Hematopoietic multipotent progenitor cell treated with erythropoietin and hydrocortisone succinate and interleukin-3 and kit ligand, for 15 days (in vitro differentiated cells): ENCODE measurements around the gene SPATA3.
"Not testable (repeated sequence)": the region's sequence is repeated elsewhere in the genome, so short reads cannot be mapped to it uniquely, and the experiment has no call there.

Experiments used
- DNase-seq: peaks from one replicate; pipeline ENCODE4 v3.0.0-alpha.2; 2015; ENCODE audit warnings: low spot score

The SPATA3 gene

DNA sequence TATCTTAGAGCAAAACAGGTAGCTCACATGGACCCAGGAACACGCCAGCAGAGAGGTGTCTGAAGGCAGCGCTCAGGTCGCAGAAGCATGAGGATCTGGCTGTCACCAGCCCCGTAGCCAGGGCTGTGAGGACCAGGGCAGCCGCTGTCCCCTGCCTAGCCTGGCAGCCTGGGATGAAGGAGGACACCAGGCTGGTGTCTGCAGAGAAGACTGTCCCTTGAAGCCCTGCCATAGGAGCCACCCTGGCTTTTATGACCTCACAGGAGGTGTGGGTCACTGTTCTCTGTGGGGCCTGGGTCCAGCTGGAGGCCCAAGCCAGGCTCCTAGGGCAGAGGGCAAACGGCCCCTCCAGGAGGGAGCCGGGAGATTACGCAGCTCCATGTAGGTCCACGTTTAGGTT, at the start of gene SPATA3:
Gene SPATA3 (plus strand): TSS at position 301 of the 400 bp plus-strand sequence. CDS start 113 bp downstream, outside the sequence.
- DNase-seq = no peak

DNA sequence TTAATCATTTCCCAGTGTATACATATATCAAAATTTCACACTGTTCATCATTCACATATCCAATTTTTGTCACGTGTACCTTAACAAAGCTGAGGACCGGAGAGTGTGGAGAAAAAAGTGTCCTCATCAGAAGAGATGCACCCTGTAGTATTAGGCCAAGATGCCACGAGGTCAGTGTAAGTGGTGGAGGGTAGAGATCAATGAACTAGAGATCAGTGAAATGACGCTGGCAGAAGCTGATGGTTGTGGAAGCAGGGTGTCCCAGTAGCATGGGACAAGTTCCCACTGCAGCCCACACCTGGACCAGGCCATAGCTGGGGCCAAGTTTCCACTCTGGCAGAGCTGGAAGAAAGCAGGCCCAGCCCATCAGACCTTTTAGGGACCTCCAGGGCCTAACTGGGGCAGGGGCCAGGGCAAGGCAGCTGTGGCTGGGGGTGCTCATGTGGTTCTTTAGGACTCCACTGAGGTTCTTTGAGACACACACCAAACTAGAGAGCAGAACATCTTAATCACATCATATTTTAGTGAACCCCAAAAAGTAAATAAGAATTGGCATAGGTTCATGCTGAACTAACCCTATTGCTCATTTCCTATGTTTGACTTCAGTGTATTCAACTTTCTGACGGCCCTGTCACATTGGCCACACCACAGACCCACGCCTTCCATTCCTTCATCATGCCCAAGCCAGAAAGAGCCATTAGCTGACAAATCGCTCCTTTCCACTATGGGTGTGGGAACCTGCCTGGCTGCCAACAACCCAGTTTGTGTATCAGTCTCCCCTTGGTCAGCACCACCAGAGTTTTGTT, 49.3 kb upstream of the SPATA3 start:
- DNase-seq = no peak

DNA sequence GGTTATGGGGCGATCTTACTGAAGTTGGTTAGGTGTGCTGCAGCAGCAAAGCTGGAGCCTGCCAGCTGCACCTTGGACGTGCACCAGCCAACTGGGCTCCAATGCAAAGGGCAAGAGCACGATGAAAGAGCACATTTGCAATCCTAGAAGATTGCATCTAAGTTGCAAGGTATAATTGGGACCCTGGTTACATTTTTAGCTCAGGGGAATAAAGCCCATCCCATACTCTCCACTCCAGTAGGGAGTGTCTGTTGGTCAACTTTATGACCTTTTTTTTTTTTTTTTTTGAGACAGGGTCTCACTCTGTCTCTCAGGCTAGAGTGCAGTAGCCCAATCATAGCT, 48.7 kb upstream of the SPATA3 start:
- DNase-seq = no peak

DNA sequence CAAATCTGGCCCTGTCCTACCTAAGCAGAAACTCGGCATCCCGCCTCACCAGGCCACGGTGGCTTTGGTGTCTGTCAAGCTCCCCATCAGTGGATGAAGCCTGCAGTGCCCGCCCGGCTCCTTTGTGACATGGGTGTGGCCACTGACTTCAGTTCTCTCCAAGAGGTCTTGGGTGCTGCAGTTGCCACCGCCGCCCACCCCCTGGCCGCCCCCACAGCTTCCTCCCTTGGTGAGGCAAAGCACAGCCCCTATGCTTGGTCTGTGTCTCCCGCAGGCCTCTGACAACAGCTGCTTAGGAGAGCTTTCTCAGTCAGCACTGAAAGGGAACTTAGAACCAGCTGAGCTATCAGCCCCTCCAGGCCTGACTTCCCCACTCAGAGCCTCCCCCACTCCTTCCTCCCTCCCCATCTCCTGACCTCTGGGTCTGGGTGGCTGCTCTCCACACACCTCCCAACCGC, 48.0 kb upstream of the SPATA3 start:
- DNase-seq = no peak

DNA sequence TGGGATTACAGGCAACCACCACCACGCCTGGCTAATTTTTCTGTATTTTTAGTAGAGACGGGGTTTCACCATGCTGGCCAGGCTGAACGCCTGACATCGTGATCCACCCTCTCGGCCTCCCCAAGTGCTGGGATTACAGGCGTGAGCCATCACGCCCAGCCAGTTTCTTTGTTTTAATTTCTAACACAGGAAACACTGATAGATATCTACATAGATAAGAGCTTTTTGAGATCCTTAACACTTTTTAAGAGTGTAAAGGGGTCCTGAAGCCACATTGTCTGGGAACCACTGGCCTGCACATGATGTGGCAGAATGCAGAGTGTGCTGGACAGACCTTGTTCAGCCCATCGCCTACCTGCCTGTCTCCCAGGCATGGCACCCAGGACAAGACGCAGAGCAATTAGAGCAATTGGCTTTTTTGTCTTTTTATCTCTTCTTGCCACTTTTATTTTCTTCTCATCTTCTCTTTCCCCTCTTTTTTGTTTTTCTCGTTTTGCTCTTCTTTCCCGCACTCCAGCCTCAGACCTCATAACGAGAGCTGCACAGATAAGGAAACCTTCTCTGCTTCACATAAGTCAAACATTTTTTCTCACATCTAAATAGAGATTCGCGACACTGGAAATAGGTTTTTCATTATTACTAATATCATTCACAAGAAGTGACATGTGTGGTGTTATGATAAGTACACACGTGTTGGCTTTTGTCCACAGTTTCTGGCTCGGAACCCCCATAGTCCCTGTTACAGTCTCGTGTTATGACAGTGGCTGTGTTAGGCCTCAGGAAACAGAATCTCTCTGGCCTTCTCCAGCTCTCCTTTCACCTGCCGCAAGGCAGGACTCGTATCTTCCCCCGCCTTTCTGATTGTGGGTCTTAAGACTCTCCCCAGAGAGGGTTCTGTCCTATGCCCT, 45.7 kb upstream of the SPATA3 start:
- DNase-seq = no peak

DNA sequence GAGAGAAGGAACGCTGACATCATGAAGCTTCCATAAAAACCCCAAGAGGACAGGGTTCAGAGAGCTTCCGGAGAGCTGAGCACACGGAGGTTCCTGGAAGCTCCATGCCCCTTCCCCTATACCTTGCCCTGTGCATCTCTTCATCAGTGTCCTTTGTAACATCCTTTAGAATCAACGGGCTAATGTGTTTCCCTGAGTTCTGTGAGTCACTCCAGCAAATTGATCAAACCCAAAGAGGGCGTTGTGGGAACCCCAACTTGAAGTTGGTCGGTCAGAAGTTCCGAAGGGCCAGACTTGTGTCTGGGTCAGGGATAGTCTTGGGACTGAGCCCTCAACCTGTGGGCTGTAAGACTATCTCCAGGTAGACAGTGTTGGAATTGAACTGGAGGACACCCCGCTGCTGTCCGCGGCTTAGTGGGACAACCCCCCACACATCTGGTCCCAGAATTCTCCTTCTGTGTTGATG, 45.0 kb upstream of the SPATA3 start:
- DNase-seq = no peak

DNA sequence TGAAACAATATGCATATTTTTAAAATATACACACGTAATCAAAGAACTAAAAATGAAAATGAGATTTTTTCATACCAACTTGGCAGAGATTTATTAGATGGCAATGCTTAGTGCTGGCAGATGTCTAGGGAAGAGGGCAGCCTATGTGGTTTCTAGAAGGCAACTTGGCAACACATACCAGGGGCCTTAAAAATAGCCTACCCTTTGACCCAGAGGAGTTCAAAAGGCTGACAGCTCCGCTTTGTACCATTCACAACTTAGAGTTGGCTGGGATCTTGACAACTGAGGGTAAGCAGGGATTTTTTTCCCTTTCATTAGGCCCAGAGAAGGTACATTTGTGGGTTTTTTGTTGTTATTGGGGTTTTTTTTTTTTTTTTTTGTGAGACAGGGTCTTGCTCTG, 44.5 kb upstream of the SPATA3 start:
- DNase-seq = no peak

DNA sequence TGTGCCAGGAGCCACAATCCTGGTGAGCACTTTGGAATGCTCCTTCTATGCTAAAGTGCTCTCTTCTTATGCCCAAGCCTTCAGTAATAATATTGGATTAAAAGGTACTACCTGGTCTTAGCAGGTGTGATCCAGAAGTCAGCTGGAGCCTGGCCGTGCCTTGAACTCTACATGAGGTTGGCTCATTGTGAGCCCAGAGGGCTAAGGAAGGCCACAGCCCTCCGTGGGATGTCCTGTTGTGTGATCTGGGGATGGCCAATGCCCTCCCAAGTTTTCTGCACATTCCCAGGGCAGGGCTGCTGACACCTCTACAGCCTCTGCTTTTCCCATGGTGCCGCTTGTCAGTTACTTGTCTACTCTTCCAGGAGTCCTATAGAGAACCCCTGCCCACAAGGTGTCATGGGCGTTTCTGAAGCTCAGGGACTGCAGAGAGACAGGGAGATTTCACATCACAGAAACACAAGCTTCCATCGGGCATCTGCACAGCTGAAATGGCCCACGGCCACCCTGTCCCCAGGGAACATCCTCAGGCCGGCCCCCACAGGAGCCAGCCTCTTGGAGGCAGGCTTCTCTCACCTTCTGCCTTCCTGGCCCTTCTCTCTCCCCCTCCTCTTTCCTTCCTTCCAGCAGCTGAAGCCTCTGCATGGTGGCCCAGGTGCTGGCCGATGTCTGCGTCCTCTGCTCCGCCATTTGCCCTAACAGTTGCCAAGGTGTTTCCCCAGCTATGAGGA, 43.5 kb upstream of the SPATA3 start:
- DNase-seq = no peak

DNA sequence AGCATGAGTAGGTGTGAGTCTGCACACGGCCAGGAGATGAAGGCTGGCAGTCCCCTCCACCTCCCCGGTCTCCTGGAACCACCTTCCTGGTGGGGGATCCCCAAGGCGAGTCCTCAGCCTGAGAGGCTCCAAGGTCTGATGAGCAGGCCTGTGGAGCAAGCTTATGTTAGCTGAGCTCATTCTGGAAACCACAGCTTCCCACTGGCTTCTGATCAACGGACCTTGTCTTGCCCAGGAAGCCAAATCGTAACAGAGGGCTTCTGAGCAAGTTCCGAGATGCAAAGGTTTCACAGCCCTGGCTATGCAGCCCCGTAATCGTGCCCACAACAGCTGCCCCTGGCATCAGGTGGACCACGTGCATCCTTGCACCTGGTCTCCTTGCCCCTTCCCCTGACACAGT, 42.1 kb upstream of the SPATA3 start:
- no peak for DNase-seq

DNA sequence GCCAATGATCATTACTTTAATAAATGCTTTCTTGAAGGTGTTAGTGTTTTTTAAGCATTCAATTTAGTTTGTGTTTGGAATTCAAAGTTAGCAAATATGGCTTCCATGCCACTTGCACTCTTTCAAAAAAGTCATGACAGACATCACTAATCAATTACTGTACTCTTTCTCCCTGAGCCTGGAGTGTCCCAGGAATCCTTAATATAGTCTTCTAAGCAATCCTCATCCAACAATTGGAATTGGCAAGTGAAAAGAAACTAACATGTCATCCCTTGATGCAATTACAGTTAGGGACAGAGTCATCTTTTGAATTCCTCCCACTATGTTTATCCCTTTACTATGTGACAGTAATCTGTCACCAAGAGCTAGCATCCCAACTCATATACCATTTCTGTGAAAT, 41.2 kb upstream of the SPATA3 start:
- DNase-seq = no peak

DNA sequence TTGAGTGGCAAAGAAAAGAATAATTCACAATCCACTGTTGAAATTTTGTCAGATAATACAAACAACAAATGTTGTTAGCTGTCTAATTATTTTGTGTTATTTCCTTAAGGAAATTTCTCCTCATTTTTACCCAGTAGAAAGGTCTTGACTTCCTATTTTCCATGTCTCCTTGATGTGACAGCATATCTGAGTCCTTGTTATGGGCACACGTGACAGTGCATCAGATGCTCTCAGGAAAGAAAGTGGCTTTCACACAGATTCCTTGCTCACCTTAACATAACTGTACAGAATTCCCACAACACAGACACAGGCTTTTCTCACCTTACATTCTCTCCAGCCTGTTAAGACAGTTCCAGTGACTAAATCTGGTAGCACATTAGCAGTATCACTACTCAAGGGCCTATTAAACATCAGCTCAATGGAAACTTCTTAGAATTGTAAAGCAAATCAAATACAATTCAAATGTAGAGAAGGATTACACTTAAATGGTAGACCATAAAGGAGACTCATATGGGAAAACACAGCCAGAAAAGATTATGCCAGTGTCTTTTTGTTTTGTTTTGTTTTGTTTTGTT, 40.7 kb upstream of the SPATA3 start:
- no peak for DNase-seq

DNA sequence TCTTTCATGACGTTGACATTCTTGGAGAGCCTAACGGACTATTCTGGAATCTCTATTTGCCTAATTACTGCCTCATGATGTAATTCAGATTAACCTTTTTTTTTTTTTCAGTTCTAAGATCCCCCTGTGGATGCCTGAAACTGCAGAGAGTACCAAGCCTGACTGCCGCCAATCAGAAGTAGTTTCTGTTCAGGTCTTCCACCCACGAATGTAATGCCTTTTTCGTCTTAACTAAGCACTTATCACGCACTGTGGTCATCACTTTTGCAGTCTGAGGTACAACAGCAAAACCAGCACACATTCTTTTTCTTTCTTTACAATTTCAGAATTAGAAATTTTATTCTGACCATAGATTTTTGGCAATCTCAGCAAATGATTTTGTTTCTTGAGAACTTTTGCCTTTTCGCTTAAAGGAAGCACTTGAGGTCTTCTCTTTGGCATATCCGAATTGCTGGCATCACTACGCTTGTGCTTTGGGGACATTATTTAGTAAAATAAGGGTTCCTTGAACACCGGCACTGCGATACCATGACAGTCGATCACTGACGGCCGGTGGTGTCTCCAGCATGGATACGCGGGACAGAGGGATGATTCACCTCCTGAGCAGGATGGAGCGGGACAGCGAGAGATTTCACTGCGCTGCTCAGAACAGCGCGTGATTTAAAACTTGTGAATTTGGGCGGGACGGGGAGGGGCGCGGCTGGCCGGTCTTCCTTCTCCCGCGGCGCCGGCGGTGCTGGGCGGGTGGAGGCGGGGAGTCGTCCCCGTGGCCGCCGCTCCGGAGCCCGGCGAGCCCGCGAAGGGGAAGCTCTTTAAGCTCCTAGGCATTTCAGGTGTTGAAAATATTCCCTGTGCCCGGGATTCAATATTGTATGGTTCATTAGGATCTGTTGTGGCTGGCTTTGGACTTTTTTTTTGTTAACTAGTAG, 38.8 kb upstream of the SPATA3 start:
- DNase-seq = no peak

DNA sequence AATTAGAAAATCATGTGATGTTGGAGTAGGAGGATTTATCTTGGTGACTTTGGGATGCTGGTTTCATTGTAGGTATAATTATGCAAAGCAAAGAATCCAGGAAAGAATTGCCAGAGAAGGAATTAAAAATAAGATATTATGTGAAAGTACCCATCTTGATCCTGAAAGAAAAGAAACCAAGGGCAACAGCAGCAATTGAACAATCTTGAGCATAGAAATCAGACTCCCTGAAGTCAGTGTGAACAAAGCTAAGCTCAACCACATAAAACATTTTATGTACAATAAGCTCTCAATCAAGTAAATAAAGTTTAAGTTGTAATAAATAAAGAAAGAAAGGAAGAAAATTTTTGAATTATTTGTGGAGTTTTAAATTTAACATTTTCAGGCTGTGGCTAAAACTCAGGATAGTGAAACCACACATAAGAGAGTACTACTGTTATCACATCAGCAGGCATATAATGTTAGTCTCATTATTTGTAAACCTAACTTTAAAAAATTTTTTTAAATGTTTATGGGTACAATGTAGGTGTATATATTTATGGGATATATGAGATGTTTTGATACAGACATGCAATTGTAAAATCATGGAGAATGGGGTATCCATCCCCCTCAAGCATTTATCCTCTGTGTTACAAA, 38.0 kb upstream of the SPATA3 start:
- DNase-seq = no peak

DNA sequence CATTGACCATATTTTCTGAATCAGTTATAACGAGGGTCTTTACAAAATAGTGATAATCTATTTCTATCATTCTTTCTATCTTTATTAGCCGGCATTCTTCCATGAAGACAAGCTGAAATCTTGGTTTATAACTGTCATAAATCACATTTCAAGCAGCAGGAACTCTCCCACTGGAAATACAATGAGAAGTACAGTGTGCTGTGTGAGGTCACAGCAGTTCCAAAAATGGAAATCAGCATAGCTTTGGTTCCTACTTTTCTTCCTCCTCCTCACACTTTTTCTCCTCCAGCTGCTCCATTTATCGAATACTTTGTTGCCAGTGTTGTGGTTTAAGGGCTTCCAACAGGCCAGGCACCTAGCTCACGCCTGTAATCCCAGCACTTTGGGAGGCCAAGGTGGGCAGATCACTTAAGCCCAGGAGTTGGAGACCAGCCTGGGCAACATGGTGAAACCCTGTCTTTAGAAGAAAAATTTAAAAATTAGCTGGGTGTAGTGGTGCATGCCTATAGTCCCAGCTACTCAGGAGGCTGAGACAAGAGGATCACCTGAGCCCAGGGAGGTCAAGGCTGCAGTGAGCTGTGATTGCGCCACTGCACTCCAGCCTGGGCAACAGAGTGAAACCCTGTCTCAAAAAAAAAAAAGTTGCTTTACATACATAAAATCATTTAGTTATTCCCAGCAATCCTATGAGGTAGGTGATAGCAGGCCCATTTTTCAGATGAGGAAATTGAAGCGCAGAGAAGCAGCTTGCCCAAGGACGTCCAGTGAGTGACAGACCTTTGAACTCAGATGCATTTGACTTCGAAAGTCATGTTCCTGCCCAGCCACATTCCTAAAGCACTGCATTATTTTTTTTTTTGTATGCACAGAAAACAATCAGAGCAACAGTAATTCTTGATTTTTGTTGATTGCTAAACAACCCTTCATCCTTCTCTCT, 36.8 kb upstream of the SPATA3 start:
- no peak for DNase-seq

DNA sequence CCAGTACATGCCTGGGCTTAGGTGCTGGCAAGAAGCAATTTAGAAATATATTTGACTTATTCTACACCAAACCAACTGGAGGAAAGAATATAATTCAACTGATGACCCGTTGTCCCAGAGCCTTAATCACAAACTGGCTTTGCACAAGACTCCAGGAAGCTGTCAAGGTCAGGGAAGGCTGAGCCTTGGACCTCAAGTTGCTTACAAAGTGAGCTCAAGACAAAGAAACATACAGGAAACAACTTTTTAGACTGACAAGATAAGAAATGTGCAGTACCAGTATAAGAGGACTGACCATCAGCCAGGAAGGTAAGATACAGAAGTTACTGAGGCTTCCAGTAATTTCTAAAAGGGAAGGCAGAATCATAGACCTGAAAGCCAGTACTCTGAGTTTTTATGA, 35.9 kb upstream of the SPATA3 start:
- no peak for DNase-seq

DNA sequence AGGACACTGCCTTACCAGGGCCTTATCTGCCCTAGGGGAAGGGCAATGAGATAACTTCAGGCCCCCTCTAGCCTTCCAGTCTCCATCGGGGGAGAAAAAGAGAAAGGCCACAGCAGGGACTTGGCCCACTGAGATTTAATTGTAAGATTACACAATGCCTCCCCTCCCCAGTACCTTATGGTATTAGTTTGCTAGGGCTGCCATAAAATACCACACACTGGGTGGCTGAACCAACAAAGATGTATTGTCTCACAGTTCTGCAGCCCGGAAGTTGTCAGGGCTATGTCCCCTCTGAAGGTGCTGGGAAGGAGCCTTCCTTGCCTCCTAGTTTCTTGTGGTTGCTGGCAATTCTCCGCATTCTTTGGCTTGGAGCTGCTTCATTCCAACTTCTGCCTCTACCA, 34.8 kb upstream of the SPATA3 start:
- DNase-seq = no peak

DNA sequence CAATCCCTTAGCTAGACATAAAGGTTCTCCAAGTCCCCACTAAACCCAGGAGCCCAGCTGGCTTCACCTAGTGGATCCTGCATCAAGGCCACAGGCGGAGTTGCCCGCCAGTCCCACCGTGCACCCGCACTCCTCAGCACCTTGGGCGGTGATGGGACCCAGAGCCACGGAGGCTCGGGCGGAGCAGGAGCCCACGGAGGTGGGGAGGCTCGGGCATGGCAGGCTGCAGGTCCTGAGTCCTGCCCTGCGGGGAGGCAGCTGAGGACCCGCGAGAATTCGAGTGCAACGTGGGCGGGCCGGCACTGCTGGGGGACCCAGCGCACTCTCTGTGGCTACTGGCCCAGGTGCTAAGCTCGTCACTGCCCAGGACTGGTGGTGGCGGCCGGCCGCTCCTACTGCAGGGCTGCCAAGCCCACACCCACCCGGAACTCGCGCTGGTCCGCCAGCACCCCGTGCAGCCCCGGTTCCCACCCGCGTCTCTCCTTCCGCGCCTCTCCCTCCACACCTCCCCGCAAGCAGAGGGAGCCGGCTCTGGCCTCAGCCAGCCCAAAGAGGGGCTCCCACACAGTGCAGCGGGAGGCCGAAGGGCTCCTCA, 31.7 kb upstream of the SPATA3 start:
- no peak for DNase-seq

DNA sequence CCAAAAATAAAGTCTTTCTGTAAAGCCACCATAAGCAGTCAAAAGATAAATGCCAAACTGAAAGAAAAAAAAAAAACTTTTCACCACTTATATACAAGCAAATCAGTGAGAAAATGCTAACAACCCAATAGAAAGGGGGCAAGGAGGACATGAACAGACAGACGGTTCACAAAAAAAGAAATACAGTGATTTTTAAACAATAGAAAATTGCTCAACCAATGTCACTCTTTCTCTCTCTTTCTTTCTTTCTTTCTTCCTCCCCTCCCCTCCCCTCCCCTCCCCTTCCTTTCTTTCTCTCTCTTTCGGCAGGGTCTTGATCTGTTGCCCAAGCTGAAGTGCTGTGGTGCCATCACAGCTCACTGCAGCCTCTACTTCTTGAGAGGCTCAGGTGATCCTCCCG, 28.8 kb upstream of the SPATA3 start:
- DNase-seq = no peak

DNA sequence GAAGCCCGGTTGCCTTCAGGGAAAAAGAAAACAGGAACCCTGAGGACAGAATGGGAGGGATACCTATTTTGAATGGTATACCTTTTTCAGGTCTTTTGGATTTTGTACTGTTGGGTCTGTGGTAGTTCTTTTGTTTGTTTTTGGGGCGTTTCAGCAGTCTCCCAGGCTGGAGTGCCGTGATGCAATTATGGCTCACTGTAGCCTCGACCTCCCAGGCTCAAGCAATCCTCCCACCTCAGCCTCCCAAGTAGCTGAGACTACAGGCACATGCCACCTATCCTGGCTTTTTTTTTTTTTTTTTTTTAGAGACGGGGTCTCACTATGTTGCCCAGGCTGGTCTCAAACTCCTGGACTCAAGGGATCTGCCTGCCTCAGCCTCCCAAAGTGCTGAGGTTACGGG, 27.6 kb upstream of the SPATA3 start:
- DNase-seq = not testable (repeated sequence)
